ENCODE results near the gene BCL11B.

DNA sequence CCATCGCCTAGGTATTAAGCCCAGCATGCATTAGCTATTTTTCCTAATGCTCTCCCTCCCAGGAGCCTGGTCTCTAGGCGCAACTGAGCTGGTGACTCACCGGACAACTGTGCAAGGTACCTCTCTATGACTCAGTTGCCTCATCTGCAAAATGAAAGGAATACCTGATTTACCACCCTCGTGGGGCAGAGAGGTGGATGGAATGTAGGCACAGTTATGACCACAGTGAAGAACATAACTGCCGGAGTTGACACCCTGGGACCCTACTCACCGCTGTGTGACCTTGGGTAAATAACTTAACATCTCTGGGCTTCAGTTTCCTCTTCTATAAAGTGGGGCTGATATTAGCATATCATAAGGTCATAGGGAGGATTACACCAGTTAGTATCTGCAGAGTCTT is 22.6 kb downstream of the BCL11B start:
- TF ChIP-seq, protein P1, sequence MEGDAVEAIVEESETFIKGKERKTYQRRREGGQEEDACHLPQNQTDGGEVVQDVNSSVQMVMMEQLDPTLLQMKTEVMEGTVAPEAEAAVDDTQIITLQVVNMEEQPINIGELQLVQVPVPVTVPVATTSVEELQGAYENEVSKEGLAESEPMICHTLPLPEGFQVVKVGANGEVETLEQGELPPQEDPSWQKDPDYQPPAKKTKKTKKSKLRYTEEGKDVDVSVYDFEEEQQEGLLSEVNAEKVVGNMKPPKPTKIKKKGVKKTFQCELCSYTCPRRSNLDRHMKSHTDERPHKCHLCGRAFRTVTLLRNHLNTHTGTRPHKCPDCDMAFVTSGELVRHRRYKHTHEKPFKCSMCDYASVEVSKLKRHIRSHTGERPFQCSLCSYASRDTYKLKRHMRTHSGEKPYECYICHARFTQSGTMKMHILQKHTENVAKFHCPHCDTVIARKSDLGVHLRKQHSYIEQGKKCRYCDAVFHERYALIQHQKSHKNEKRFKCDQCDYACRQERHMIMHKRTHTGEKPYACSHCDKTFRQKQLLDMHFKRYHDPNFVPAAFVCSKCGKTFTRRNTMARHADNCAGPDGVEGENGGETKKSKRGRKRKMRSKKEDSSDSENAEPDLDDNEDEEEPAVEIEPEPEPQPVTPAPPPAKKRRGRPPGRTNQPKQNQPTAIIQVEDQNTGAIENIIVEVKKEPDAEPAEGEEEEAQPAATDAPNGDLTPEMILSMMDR (IDR thresholded peaks at IDR 0.05), result no peak
- TF ChIP-seq POLR2A (IDR thresholded peaks at IDR 0.05) (no peak), EP300 (IDR thresholded peaks at IDR 0.05) (no peak), POLR2AphosphoS5 (IDR thresholded peaks at IDR 0.05) (no peak)

Data from upper lobe of left lung (tissue), 4 donors.